Measurements from ENCODE around the gene CYB5B. TPM values are rescaled to one million over a fixed set of nuclear protein-coding genes. Genes with fewer than 3 reads are reported as not detected.

Gene CYB5B
- total and polyA plus RNA-seq, 2 experiments from 2014 or later: 60.5 to 116 TPM

- TF ChIP-seq EZH2 (IDR thresholded peaks at IDR 0.05; ENCODE audit: borderline replicate concordance): no peak
- TF ChIP-seq EZH2phosphoT487 (IDR thresholded peaks at IDR 0.05; ENCODE audit: low read depth, severe bottlenecking, unreplicated experiment): no peak
- TF ChIP-seq, protein P1, sequence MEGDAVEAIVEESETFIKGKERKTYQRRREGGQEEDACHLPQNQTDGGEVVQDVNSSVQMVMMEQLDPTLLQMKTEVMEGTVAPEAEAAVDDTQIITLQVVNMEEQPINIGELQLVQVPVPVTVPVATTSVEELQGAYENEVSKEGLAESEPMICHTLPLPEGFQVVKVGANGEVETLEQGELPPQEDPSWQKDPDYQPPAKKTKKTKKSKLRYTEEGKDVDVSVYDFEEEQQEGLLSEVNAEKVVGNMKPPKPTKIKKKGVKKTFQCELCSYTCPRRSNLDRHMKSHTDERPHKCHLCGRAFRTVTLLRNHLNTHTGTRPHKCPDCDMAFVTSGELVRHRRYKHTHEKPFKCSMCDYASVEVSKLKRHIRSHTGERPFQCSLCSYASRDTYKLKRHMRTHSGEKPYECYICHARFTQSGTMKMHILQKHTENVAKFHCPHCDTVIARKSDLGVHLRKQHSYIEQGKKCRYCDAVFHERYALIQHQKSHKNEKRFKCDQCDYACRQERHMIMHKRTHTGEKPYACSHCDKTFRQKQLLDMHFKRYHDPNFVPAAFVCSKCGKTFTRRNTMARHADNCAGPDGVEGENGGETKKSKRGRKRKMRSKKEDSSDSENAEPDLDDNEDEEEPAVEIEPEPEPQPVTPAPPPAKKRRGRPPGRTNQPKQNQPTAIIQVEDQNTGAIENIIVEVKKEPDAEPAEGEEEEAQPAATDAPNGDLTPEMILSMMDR (IDR thresholded peaks at IDR 0.05; ENCODE audit: poor library complexity): no peak
- DNase-seq (ENCODE audit: low spot score): no peak
- Histone ChIP-seq H3K9me2 (replicated peaks; ENCODE audit: insufficient read depth) (no peaks in the 10 kb centered on the region), H3K4me3 (no peak overlapping the region), H3K36me3 (replicated peaks; ENCODE audit: insufficient read depth, low read depth) (no peaks in the 10 kb centered on the region), H3K79me2 (no peaks in the 10 kb centered on the region), H3K4me2 (no peak overlapping the region), H3K27me3 (no peaks in the 10 kb centered on the region), H3K4me1 (ENCODE audit: insufficient read depth) (no peaks in the 10 kb centered on the region), H3K27ac (no peak overlapping the region), H2AFZ (no peak overlapping the region), H3K9me3 (ENCODE audit: low read depth) (no peaks in the 10 kb centered on the region), H4K20me1 (ENCODE audit: insufficient read depth, poor library complexity, severe bottlenecking) (no peaks in the 10 kb centered on the region)
- 68% methylated on average over 2 of the region's 2 CpGs for WGBS (ENCODE audit: low lambda C conversion rate, missing lambda C conversion rate)
Observed at GRCh38 chr16:69513180-69513966, 89.0 kb downstream of the CYB5B start.

GRCh38 chr16:69514356-69514755 is 89.9 kb downstream of the CYB5B start:
- Histone ChIP-seq H3K9me2 (replicated peaks; ENCODE audit: insufficient read depth) (no peaks in the 10 kb centered on the region), H3K27ac (no peak overlapping the region), H3K27me3 (no peaks in the 10 kb centered on the region), H3K9me3 (ENCODE audit: low read depth) (no peaks in the 10 kb centered on the region), H3K36me3 (replicated peaks; ENCODE audit: insufficient read depth, low read depth) (no peaks in the 10 kb centered on the region), H3K4me3 (no peak overlapping the region), H3K4me2 (no peak overlapping the region), H2AFZ (no peak overlapping the region), H3K79me2 (no peaks in the 10 kb centered on the region), H4K20me1 (ENCODE audit: insufficient read depth, poor library complexity, severe bottlenecking) (no peaks in the 10 kb centered on the region), H3K4me1 (ENCODE audit: insufficient read depth) (no peaks in the 10 kb centered on the region)
- no peak for DNase-seq (ENCODE audit: low spot score)
- 98% methylated on average over 6 of the region's 6 CpGs for WGBS (ENCODE audit: low lambda C conversion rate, missing lambda C conversion rate)
- TF ChIP-seq, protein P1 (IDR thresholded peaks at IDR 0.05; ENCODE audit: poor library complexity): no peak
- TF ChIP-seq EZH2phosphoT487 (IDR thresholded peaks at IDR 0.05; ENCODE audit: low read depth, severe bottlenecking, unreplicated experiment) (no peak), EZH2 (IDR thresholded peaks at IDR 0.05; ENCODE audit: borderline replicate concordance) (no peak)

Other genes with a start within 250 kb of the CYB5B start
- 19.5 and 21.5 TPM in 2 replicates for gene SNTB2, start 237.5 kb upstream of the CYB5B start, total RNA-seq
- 36.7 and 46.3 TPM in 2 replicates for gene SNTB2, start 237.5 kb upstream of the CYB5B start, polyA plus RNA-seq
- 19.0 and 19.9 TPM in 2 replicates for gene VPS4A, start 113.3 kb upstream of the CYB5B start, total RNA-seq
- gene VPS4A, start 113.3 kb upstream of the CYB5B start, polyA plus RNA-seq: 36.9 and 43.8 TPM in 2 replicates
- gene PDF, start 94.0 kb upstream of the CYB5B start, total RNA-seq: 14.3 and 23.8 TPM in 2 replicates
- gene PDF, start 94.0 kb upstream of the CYB5B start, polyA plus RNA-seq: 21.6 and 25.4 TPM in 2 replicates
- gene COG8, start 85.1 kb upstream of the CYB5B start, total RNA-seq: 41.5 and 47.2 TPM in 2 replicates
- gene COG8, start 85.1 kb upstream of the CYB5B start, polyA plus RNA-seq: 30.2 and 34.6 TPM in 2 replicates
- gene NIP7, start 84.8 kb upstream of the CYB5B start, total RNA-seq: 19.5 and 20.9 TPM in 2 replicates
- gene NIP7, start 84.8 kb upstream of the CYB5B start, polyA plus RNA-seq: 20.9 and 23.5 TPM in 2 replicates
- 1.9 and 4.6 TPM in 2 replicates for gene TMED6, start 72.8 kb upstream of the CYB5B start, total RNA-seq
- 3.1 and 4.3 TPM in 2 replicates for gene TMED6, start 72.8 kb upstream of the CYB5B start, polyA plus RNA-seq
- 12.4 and 15.1 TPM in 2 replicates for gene TERF2, start 38.6 kb upstream of the CYB5B start, total RNA-seq
- gene TERF2, start 38.6 kb upstream of the CYB5B start, polyA plus RNA-seq: 18.6 and 20.0 TPM in 2 replicates
- gene NFAT5, start 141.3 kb downstream of the CYB5B start, total RNA-seq: 30.7 and 37.7 TPM in 2 replicates
- gene NFAT5, start 141.3 kb downstream of the CYB5B start, polyA plus RNA-seq: 8.6 and 9.2 TPM in 2 replicates